Muscle of leg (tissue), 11 donors: ENCODE data around the gene FKBP2. TPM values are rescaled to one million over a fixed set of nuclear protein-coding genes. Genes with fewer than 3 reads are reported as not detected.

Experiments used
- DNase-seq: peaks from one replicate; pipeline ENCODE4 v3.0.0; 2013
- H3K27ac ChIP-seq: one replicate; pipeline ENCODE4 v1.5.1; 2013; ENCODE audit warnings: mild to moderate bottlenecking, low read length, control low read depth
- H3K27me3 ChIP-seq: one replicate; pipeline ENCODE4 v1.6.1; 2013; ENCODE audit warnings: low read length; ENCODE audit not compliant: control insufficient read depth, insufficient read depth
- H3K36me3 ChIP-seq: one replicate; pipeline ENCODE4 v1.6.1; 2013; ENCODE audit warnings: low read length; ENCODE audit not compliant: control insufficient read depth, insufficient read depth
- H3K4me1 ChIP-seq: one replicate; pipeline ENCODE4 v1.6.1; 2013; ENCODE audit warnings: low read length; ENCODE audit not compliant: control insufficient read depth, insufficient read depth
- H3K4me3 ChIP-seq: one replicate; pipeline ENCODE4 v1.5.1; 2013; ENCODE audit warnings: low read length, control low read depth
- H3K9me3 ChIP-seq: replicated peaks from 2 replicates; pipeline ENCODE4 v1.6.1; 2013; ENCODE audit warnings: low read depth, low read length; ENCODE audit not compliant: control insufficient read depth
- WGBS: methylation state at CpG from one replicate; pipeline ENCODE4 v1.1.5; 2013; ENCODE audit warnings: missing lambda C conversion rate; ENCODE audit not compliant: insufficient coverage; 5-methylcytosine and 5-hydroxymethylcytosine counted together
- polyA plus RNA-seq, 8 donors: library from polyadenylated mRNA; unstranded; fragments of 120-200 nt; gene quantifications; one replicate each; pipeline versions ENCODE4 v1.2.1 to v1.2.3, GENCODE V29; 2013; ENCODE audit warnings: inconsistent platforms in 1 of 8, low replicate concordance in 1 of 8; ENCODE audit not compliant: insufficient read length in 8 of 8, insufficient read depth in 1 of 8
- total RNA-seq: library from RNA; stranded (reverse); fragments of 120-200 nt; gene quantifications from one replicate; pipeline ENCODE4 v1.2.4, GENCODE V29; 2013

FKBP2 gene
- total and polyA plus RNA-seq, 9 donors: 40.4 to 60.6 (median 53.8) TPM

DNA sequence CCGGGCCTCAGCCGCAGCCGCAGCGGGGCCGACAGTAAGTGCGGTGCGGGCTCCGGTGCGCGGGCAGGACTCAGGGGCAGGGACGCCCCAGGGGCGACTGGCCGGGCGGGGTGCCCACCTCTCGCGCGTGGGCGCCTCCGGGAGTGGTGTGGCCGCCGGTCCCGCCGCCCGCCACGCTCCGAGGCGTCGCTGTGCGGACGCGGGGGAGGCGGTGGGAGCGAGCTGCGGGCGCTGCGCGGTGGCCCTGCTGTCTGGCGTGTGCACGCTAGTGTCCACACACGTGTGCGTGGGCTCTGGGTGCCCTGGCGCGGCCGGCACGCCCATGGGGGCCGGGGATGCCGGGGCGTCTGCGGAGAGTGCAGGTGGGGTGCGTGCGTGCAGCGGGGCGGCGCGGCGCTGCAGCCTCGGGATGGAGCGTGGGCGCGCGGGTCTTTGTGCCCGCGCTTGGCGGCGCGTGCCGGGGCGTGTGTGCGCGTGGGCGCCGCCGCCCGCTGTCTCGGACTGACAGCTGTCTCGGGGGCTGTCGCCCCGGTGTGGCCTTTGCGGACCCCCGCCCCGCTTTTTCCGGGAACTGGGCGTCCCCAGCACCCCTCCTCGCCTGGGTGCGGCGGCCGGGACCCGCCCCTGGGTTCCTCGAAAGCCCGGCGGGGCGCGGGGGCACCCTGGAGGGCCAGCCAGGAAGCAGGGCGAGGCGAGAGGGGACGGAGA is 51.0 kb downstream of the FKBP2 start:
- Histone ChIP-seq H3K27ac (no peak overlapping the region), H3K36me3 (peaks cover 7% of the 10 kb centered on the region), H3K4me1 (peaks cover 12% of the 10 kb centered on the region), H3K9me3 (no peaks in the 10 kb centered on the region), H3K27me3 (peaks cover 73% of the 10 kb centered on the region), H3K4me3 (no peak overlapping the region)
- no peak for DNase-seq
- under 1% methylated on average over 96 of the region's 96 CpGs for WGBS

DNA sequence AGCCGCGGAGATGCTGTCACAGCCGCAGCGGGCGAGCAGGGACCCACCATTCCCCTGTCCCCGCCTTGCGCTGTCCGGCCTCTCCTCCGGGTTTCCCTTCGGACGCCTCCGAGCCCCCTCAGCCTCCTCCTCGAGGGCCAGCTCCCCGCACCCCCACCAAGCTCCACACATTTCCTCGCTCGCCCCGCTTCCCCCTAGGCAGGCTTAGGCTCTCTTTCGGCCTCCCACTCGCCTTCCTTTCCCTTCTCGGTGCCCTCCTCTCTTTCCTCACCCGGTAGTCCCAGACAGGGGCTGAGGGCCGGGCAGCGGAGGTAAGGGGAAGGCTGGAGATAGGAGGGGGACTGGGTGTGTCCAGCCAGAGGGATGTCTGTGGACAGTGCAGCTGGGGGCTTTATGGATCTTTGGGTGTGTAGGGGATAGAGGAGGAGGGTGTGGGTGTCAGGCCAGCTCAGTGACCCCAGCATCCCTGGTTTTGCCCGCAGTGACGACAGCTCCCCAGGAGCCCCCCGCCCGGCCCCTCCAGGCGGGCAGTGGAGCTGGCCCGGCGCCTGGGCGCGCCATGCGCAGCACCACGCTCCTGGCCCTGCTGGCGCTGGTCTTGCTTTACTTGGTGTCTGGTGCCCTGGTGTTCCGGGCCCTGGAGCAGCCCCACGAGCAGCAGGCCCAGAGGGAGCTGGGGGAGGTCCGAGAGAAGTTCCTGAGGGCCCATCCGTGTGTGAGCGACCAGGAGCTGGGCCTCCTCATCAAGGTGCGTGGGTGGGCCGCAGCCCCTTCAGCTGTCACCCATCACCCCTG is 51.8 kb downstream of the FKBP2 start:
- Histone ChIP-seq H3K4me3 (no peak overlapping the region), H3K36me3 (peaks cover 7% of the 10 kb centered on the region), H3K27ac (no peak overlapping the region), H3K4me1 (peaks cover 9% of the 10 kb centered on the region), H3K27me3 (peaks cover 81% of the 10 kb centered on the region), H3K9me3 (no peaks in the 10 kb centered on the region)
- 24% methylated on average over 34 of the region's 42 CpGs for WGBS
- no peak for DNase-seq

Other genes with a start within 250 kb of the FKBP2 start
- gene FLRT1, start 205.2 kb upstream of the FKBP2 start, total RNA-seq: 1.2 TPM
- 1 to 10 TPM; 2.1 to 6.2 (median 3.0) TPM for gene FLRT1, start 205.2 kb upstream of the FKBP2 start, polyA plus RNA-seq
- 107 TPM for gene MACROD1, start 75.0 kb upstream of the FKBP2 start, total RNA-seq
- 10 to 100 TPM; 46.1 to 82.9 (median 63.1) TPM for gene MACROD1, start 75.0 kb upstream of the FKBP2 start, polyA plus RNA-seq
- 90.7 TPM for gene STIP1, start 54.9 kb upstream of the FKBP2 start, total RNA-seq
- 100 to 1,000 TPM; 120 to 141 (median 128) TPM for gene STIP1, start 54.9 kb upstream of the FKBP2 start, polyA plus RNA-seq
- 4.9 TPM for gene FERMT3, start 34.4 kb upstream of the FKBP2 start, total RNA-seq
- gene FERMT3, start 34.4 kb upstream of the FKBP2 start, polyA plus RNA-seq: 10 to 100 TPM in 5 of 8 donors, 1 to 10 TPM in 3; 6.0 to 12.2 (median 10.3) TPM
- gene TRPT1, start 14.9 kb upstream of the FKBP2 start, total RNA-seq: 70.7 TPM
- gene TRPT1, start 14.9 kb upstream of the FKBP2 start, polyA plus RNA-seq: 10 to 100 TPM; 42.3 to 78.9 (median 62.9) TPM
- 27.6 TPM for gene NUDT22, start 14.8 kb upstream of the FKBP2 start, total RNA-seq
- gene NUDT22, start 14.8 kb upstream of the FKBP2 start, polyA plus RNA-seq: 10 to 100 TPM; 16.2 to 25.8 (median 21.6) TPM
- 13.6 TPM for gene DNAJC4, start 10.5 kb upstream of the FKBP2 start, total RNA-seq
- gene DNAJC4, start 10.5 kb upstream of the FKBP2 start, polyA plus RNA-seq: 10 to 100 TPM; 48.7 to 75.1 (median 53.1) TPM
- 54.0 TPM for gene VEGFB, start 6.5 kb upstream of the FKBP2 start, total RNA-seq
- gene VEGFB, start 6.5 kb upstream of the FKBP2 start, polyA plus RNA-seq: 100 to 1,000 TPM in 3 of 8 donors, 10 to 100 TPM in 5; 86.1 to 109 (median 92.7) TPM
- gene PPP1R14B, start 5.8 kb downstream of the FKBP2 start, total RNA-seq: 252 TPM
- 100 to 1,000 TPM; 170 to 222 (median 194) TPM for gene PPP1R14B, start 5.8 kb downstream of the FKBP2 start, polyA plus RNA-seq
- 10.4 TPM for gene PLCB3, start 10.4 kb downstream of the FKBP2 start, total RNA-seq
- gene PLCB3, start 10.4 kb downstream of the FKBP2 start, polyA plus RNA-seq: 10 to 100 TPM in 7 of 8 donors, 1 to 10 TPM in 1; 9.9 to 17.6 (median 13.0) TPM
- 52.2 TPM for gene BAD, start 43.6 kb downstream of the FKBP2 start, total RNA-seq
- 10 to 100 TPM; 28.0 to 38.8 (median 34.4) TPM for gene BAD, start 43.6 kb downstream of the FKBP2 start, polyA plus RNA-seq
- 7.7 TPM for gene GPR137, start 44.8 kb downstream of the FKBP2 start, total RNA-seq
- 10 to 100 TPM; 17.7 to 30.7 (median 20.0) TPM for gene GPR137, start 44.8 kb downstream of the FKBP2 start, polyA plus RNA-seq
- 0.13 TPM for gene KCNK4, start 50.2 kb downstream of the FKBP2 start, total RNA-seq
- gene KCNK4, start 50.2 kb downstream of the FKBP2 start, polyA plus RNA-seq: under 1 TPM in 1 of 8 donors, not detected in 7; 0.08 TPM
- gene CATSPERZ, start 59.3 kb downstream of the FKBP2 start, total RNA-seq: not detected
- under 1 TPM in 1 of 8 donors, not detected in 7; 0.14 TPM for gene CATSPERZ, start 59.3 kb downstream of the FKBP2 start, polyA plus RNA-seq
- 30.1 TPM for gene ESRRA, start 64.4 kb downstream of the FKBP2 start, total RNA-seq
- 10 to 100 TPM; 26.1 to 35.9 (median 30.5) TPM for gene ESRRA, start 64.4 kb downstream of the FKBP2 start, polyA plus RNA-seq
- gene TRMT112, start 76.5 kb downstream of the FKBP2 start, total RNA-seq: 306 TPM
- gene TRMT112, start 76.5 kb downstream of the FKBP2 start, polyA plus RNA-seq: 100 to 1,000 TPM; 177 to 218 (median 197) TPM
- 144 TPM for gene PRDX5, start 77.0 kb downstream of the FKBP2 start, total RNA-seq
- 100 to 1,000 TPM; 128 to 175 (median 165) TPM for gene PRDX5, start 77.0 kb downstream of the FKBP2 start, polyA plus RNA-seq
- 2.8 TPM for gene CCDC88B, start 99.1 kb downstream of the FKBP2 start, total RNA-seq
- 1 to 10 TPM; 2.8 to 5.6 (median 4.5) TPM for gene CCDC88B, start 99.1 kb downstream of the FKBP2 start, polyA plus RNA-seq
- 14.1 TPM for gene RPS6KA4, start 118.1 kb downstream of the FKBP2 start, total RNA-seq
- gene RPS6KA4, start 118.1 kb downstream of the FKBP2 start, polyA plus RNA-seq: 10 to 100 TPM; 13.3 to 19.8 (median 16.0) TPM